ENCODE data around the gene CARD9. TPM values are rescaled to one million over a fixed set of nuclear protein-coding genes. Genes with fewer than 3 reads are reported as not detected.

Gene CARD9
- total RNA-seq, 1 donor from 2014 or later, result 1.9 TPM

DNA sequence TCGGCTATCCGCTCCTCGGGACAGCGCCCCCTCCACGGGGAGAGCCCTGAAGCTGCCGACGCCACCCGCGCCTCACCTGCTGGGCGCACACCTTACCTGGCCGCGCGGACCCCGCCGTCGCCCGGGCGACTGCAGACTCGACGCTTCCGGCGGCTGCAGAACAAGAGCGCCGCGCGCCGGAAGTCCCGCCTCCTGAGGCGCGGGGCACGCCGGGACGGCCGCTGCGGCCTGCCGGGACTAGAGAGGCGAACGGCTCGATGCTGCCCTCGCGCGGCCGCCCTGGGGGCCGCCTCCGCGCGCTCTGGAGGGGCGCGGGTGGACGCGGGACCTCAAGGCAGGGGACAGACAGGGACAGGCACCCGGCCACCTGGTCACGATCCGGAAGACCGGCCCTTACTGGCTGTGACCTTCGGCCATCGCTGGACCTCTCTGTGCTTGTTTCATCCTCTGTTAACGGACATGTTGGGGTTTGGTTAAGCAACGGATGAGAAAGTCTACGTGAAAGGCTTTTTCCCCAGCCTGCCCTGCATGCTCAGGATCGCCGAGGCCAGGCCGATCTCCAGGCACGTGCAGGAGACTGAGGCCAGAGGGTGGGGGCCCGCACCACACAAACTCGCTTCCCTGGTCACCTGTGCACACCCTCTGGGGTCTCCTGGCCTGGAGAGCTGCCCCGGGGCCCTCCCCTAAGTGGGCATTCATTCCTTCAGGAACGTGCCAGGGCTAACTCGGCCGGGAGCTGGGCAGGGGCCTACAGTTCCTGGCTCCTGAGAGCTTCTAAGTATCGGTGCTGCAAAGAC, 26.8 kb upstream of the CARD9 start, which contains the start of gene SNAPC4:
SNAPC4 (minus strand) TSS at position 133 of the 797 bp plus-strand sequence. CDS start 1,742 bp downstream, outside the sequence.
- Mint-ChIP-seq H3K4me3 (ENCODE audit: unreplicated experiment) (peak within 1 kb of the TSS; percentile 84), H3K9me3 (ENCODE audit: low read depth) (no peaks in the 10 kb centered on the region), H3K4me1 (ENCODE audit: low read depth) (peaks cover 17% of the 10 kb centered on the region), H3K27ac (ENCODE audit: unreplicated experiment) (peak within 1 kb of the TSS; percentile 63), H3K27me3 (ENCODE audit: low read depth) (no peaks in the 10 kb centered on the region), H3K36me3 (ENCODE audit: low read depth) (peaks cover 12% of the 10 kb centered on the region)
- TF ChIP-seq, protein P1, sequence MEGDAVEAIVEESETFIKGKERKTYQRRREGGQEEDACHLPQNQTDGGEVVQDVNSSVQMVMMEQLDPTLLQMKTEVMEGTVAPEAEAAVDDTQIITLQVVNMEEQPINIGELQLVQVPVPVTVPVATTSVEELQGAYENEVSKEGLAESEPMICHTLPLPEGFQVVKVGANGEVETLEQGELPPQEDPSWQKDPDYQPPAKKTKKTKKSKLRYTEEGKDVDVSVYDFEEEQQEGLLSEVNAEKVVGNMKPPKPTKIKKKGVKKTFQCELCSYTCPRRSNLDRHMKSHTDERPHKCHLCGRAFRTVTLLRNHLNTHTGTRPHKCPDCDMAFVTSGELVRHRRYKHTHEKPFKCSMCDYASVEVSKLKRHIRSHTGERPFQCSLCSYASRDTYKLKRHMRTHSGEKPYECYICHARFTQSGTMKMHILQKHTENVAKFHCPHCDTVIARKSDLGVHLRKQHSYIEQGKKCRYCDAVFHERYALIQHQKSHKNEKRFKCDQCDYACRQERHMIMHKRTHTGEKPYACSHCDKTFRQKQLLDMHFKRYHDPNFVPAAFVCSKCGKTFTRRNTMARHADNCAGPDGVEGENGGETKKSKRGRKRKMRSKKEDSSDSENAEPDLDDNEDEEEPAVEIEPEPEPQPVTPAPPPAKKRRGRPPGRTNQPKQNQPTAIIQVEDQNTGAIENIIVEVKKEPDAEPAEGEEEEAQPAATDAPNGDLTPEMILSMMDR (IDR thresholded peaks at IDR 0.05), result peak; percentile 96
- DNase-seq (ENCODE audit: low spot score), result peak; percentile 94

DNA sequence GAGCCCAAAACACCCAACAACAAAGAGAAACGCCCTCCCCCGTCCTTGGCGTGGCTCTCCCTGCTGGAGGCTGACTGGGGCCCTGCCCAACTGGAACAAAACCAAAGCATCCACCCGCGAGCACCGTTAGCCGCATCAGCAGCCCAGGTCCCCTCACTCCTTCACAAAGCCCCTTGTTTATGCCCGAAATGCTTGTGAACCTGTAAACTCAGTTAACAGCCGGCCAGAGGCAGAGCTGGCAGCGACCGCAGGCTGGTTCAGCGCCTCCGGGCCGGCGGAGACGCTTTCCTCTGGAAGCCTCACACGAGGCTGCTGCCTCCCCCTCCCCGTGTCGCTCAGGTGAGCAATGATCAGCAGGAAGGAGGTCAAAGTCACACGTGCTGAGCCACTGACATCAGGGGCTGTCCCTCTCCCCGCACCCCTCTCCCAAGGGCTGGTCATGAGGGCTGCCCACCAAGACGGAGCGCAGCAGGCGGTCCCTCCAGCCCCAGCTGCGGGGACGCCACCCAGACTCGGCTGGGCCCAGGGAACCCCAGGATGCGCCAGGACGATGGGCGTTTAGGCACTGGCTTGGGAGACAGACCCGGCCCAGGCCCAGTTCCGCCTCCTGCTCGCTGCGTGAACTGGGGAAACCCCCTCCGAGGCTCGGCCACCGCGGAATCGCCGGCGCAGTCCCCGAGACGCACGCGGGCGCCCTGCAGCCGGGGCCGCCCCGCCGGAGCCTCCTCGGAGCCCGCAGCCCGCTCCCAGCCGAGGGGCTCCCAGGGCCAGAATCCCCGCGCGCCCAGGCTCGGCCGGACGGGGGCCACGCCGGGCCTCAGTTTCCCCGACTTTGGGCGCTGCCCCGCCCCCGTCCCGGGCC, 25.9 kb upstream of the CARD9 start:
- Mint-ChIP-seq H3K27ac (ENCODE audit: unreplicated experiment) (peak overlapping the region; percentile 63), H3K36me3 (ENCODE audit: low read depth) (peaks cover 8% of the 10 kb centered on the region)
- DNase-seq (ENCODE audit: low spot score), result peak; percentile 79

GRCh38 chr9:136398286-136398685, 24.8 kb upstream of the CARD9 start:
- H3K4me3 Mint-ChIP-seq (ENCODE audit: unreplicated experiment), result no peak overlapping the region

More for the DNA sequence above, 25.9 kb upstream of the CARD9 start:
- Mint-ChIP-seq H3K9me3 (ENCODE audit: low read depth) (no peaks in the 10 kb centered on the region), H3K4me1 (ENCODE audit: low read depth) (peaks cover 17% of the 10 kb centered on the region), H3K27me3 (ENCODE audit: low read depth) (no peaks in the 10 kb centered on the region), H3K4me3 (ENCODE audit: unreplicated experiment) (peak overlapping the region; percentile 84)
- TF ChIP-seq, protein P1 (IDR thresholded peaks at IDR 0.05), result no peak

GRCh38 chr9:136397643-136398042, 24.2 kb upstream of the CARD9 start:
- Mint-ChIP-seq H3K27me3 (ENCODE audit: low read depth) (no peaks in the 10 kb centered on the region), H3K9me3 (ENCODE audit: low read depth) (no peaks in the 10 kb centered on the region), H3K36me3 (ENCODE audit: low read depth) (peaks cover 7% of the 10 kb centered on the region), H3K4me1 (ENCODE audit: low read depth) (peaks cover 17% of the 10 kb centered on the region), H3K27ac (ENCODE audit: unreplicated experiment) (no peak overlapping the region), H3K4me3 (ENCODE audit: unreplicated experiment) (no peak overlapping the region)
- DNase-seq (ENCODE audit: low spot score), result no peak
- TF ChIP-seq, protein P1 (IDR thresholded peaks at IDR 0.05), result no peak

More at GRCh38 chr9:136398286-136398685, 24.8 kb upstream of the CARD9 start:
- TF ChIP-seq, protein P1 (IDR thresholded peaks at IDR 0.05), result no peak
- peaks cover 17% of the 10 kb centered on the region for H3K4me1 Mint-ChIP-seq (ENCODE audit: low read depth)
- no peaks in the 10 kb centered on the region for H3K27me3 Mint-ChIP-seq (ENCODE audit: low read depth)
- H3K9me3 Mint-ChIP-seq (ENCODE audit: low read depth), result no peaks in the 10 kb centered on the region
- peaks cover 7% of the 10 kb centered on the region for H3K36me3 Mint-ChIP-seq (ENCODE audit: low read depth)
- no peak overlapping the region for H3K27ac Mint-ChIP-seq (ENCODE audit: unreplicated experiment)
- no peak for DNase-seq (ENCODE audit: low spot score)

GRCh38 chr9:136396219-136396515, 22.7 kb upstream of the CARD9 start:
- no peak overlapping the region for H3K27ac Mint-ChIP-seq (ENCODE audit: unreplicated experiment)
- H3K27me3 Mint-ChIP-seq (ENCODE audit: low read depth), result no peaks in the 10 kb centered on the region
- H3K36me3 Mint-ChIP-seq (ENCODE audit: low read depth), result peaks cover 12% of the 10 kb centered on the region
- H3K4me1 Mint-ChIP-seq (ENCODE audit: low read depth), result peaks cover 17% of the 10 kb centered on the region
- no peak for DNase-seq (ENCODE audit: low spot score)
- no peaks in the 10 kb centered on the region for H3K9me3 Mint-ChIP-seq (ENCODE audit: low read depth)
- H3K4me3 Mint-ChIP-seq (ENCODE audit: unreplicated experiment), result no peak overlapping the region
- TF ChIP-seq, protein P1 (IDR thresholded peaks at IDR 0.05), result no peak

Measured in chondrocyte (in vitro differentiated cells).